Stimulated activated CD4-positive, alpha-beta T cell treated with anti-CD3 and anti-CD28 coated beads, Interleukin-1b, Interleukin-23, amount 100 ng/mL, for 48 hours (primary cell): ENCODE results near the gene SPDYE11.
"Not testable (repeated sequence)": the region's sequence is repeated elsewhere in the genome, so short reads cannot be mapped to it uniquely, and the experiment has no call there.

Experiments used
- DNase-seq: peaks from one replicate; pipeline ENCODE4 v3.0.0-alpha.2; 2020

Gene SPDYE11

DNA sequence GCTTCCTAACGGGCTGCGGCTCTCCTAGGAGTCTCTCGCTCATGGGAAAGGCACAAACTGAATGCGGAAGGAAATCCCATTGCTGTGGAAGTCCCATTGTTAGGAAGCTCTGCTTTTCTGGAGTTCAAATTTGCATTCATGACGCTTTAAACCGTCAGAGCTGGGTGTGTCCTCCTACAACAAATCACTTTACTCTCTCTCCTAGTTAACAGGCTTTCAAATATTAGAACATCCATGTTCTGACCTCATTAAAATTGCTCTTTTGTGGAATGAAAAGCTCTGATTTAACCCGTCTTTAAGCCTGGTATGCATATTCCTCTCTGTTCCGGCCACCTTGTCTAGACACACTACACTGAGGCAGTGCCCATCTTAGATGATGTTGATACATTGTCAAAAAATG is at the start of gene SPDYE11:
Gene SPDYE11, minus strand, starts transcription at position 101 of the 400 bp plus-strand sequence. CDS start 1,800 bp downstream, outside the sequence.
- not testable (repeated sequence) for DNase-seq

GRCh38 chr7:73085938-73086337 is 28.2 kb upstream of the SPDYE11 start, which contains the start of gene SPDYE9:
SPDYE9 (minus strand) TSS chr7:73086038; CDS start chr7:73084238, 1,800 bp downstream.
- DNase-seq: not testable (repeated sequence)

- not testable (repeated sequence) for DNase-seq
These were observed 28.0 kb downstream of the SPDYE11 start, which contains the start of gene SPDYE8 for GRCh38 chr7:73029666-73030065. SPDYE8 (minus strand) TSS chr7:73029766; CDS start chr7:73027966, 1,800 bp downstream.

DNA sequence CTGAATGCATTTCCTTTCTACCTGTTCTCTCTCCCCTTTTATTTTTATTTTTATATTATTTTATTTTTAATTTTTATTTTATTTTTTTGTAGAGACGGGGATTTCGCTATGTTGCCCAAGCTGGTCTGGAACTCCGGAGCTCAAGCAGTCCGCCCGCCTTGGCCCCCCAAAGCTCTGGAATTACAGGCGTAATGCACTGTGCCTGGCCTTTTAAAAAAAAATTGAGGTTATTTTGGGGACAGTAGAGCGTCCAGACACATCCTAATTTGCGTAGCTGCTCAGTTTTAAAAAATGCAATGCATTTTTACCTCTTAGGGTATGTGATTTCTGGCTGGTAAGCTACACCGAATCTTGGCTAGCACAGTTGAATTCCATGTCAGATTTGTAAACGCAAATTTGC is 51.2 kb downstream of the SPDYE11 start:
- not testable (repeated sequence) for DNase-seq

DNA sequence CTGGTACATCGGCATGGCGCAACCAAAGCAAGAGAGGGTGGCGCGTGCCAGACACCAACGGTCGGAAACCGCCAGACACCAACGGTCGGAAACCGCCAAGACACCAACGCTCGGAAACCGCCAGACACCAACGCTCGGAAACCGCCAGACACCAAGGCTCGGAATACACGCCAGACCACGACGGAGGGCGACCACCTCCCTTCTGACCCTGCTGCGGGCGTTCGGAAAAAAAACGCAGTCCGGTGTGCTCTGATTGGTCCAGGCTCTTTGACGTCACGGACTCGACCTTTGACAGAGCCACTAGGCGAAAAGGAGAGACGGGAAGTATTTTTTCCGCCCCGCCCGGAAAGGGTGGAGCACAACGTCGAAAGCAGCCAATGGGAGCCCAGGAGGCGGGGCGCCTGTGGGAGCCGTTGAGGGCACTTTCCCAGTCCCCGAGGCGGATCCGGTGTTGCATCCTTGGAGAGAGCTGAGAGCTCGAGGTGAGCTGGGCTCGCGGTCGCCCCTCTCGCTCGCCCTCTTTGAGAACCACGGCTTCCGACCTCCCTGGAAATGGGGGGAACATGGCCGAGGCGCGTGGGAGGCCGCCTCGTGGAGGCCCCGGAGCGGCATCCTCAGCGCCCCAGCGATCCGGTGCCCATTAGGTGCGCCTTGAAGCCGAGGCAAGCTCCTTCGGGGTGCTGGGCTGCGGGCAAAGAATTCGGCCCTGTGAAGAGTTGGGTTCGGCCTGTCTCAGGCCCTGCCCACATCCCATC is 51.8 kb downstream of the SPDYE11 start:
- peak; percentile 93 for DNase-seq

DNA sequence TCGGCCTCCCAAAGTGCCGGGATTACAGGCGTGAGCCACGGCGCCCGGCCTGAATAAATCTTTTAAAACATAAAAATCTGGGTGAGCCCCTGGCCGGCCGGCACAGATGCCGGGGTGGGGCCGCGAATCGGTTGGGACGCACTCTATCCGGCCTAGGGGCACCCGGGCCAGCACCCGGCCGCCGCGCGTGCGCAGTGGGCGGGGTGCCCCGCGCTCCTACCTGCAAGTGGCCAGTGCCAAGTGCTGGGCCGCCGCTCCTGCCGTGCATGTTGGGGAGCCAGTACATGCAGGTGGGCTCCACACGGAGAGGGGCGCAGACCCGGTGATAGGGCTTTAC is 52.4 kb downstream of the SPDYE11 start:
- peak; percentile 69 for DNase-seq

GRCh38 chr7:72997887-72998468 is 59.7 kb downstream of the SPDYE11 start:
- DNase-seq: not testable (repeated sequence)
